Measurements from ENCODE around the gene GTF2A2. TPM values are rescaled to one million over a fixed set of nuclear protein-coding genes. Genes with fewer than 3 reads are reported as not detected.

The GTF2A2 gene
- total RNA-seq, 4 donors from 2014 or later = 13.1 to 49.8 (median 22.9) TPM

- H3K4me1 ChIP-seq = no peaks in the 10 kb centered on the region
- H3K4me3 ChIP-seq = no peak overlapping the region
- H3K27ac ChIP-seq = no peak overlapping the region
- H3K27me3 ChIP-seq = no peaks in the 10 kb centered on the region
- no peak for DNase-seq (ENCODE audit: low spot score in 2 of 2)
- TF ChIP-seq EP300 (IDR thresholded peaks at IDR 0.05) (no peak), POLR2A (IDR thresholded peaks at IDR 0.05) (no peak)
- TF ChIP-seq, protein P1, sequence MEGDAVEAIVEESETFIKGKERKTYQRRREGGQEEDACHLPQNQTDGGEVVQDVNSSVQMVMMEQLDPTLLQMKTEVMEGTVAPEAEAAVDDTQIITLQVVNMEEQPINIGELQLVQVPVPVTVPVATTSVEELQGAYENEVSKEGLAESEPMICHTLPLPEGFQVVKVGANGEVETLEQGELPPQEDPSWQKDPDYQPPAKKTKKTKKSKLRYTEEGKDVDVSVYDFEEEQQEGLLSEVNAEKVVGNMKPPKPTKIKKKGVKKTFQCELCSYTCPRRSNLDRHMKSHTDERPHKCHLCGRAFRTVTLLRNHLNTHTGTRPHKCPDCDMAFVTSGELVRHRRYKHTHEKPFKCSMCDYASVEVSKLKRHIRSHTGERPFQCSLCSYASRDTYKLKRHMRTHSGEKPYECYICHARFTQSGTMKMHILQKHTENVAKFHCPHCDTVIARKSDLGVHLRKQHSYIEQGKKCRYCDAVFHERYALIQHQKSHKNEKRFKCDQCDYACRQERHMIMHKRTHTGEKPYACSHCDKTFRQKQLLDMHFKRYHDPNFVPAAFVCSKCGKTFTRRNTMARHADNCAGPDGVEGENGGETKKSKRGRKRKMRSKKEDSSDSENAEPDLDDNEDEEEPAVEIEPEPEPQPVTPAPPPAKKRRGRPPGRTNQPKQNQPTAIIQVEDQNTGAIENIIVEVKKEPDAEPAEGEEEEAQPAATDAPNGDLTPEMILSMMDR (IDR thresholded peaks at IDR 0.05) = no peak
- peaks cover 0 to 8% (median 0%) of the 10 kb centered on the region in 4 donors for H3K9me3 ChIP-seq
- H3K36me3 ChIP-seq = no peaks in the 10 kb centered on the region
Measured at GRCh38 chr15:59596640-59597039, 60.7 kb downstream of the GTF2A2 start.

- H3K4me1 ChIP-seq = no peaks in the 10 kb centered on the region
- no peaks in the 10 kb centered on the region for H3K36me3 ChIP-seq
- no peaks in the 10 kb centered on the region for H3K27me3 ChIP-seq
- no peak for DNase-seq (ENCODE audit: low spot score in 2 of 2)
- H3K9me3 ChIP-seq = no peaks in the 10 kb centered on the region
- 71 to 79% methylated on average over 7 of the region's 7 CpGs for WGBS, 2 donors
- no peak for TF ChIP-seq EP300 (IDR thresholded peaks at IDR 0.05)
- H3K27ac ChIP-seq = peak overlapping the region in 1 of 4 donors; percentile 51
- no peak overlapping the region for H3K4me3 ChIP-seq
Measured at GRCh38 chr15:59595434-59595915, 61.8 kb downstream of the GTF2A2 start.

- Histone ChIP-seq H3K4me3 (no peak overlapping the region), H3K9me3 (no peaks in the 10 kb centered on the region), H3K36me3 (no peaks in the 10 kb centered on the region), H3K4me1 (no peaks in the 10 kb centered on the region), H3K27ac (peak overlapping the region in 1 of 4 donors; percentile 51), H3K27me3 (no peaks in the 10 kb centered on the region)
- 86 to 91% methylated on average over 2 of the region's 2 CpGs for WGBS, 2 donors
- DNase-seq (ENCODE audit: low spot score in 2 of 2) = no peak
- TF ChIP-seq POLR2A (IDR thresholded peaks at IDR 0.05) (no peak), EP300 (IDR thresholded peaks at IDR 0.05) (no peak)
- TF ChIP-seq, protein P1 (IDR thresholded peaks at IDR 0.05) = no peak
Measured at GRCh38 chr15:59594991-59595390, 62.3 kb downstream of the GTF2A2 start.

- TF ChIP-seq EP300 (IDR thresholded peaks at IDR 0.05) (no peak), POLR2A (IDR thresholded peaks at IDR 0.05) (no peak)
- TF ChIP-seq, protein P1 (IDR thresholded peaks at IDR 0.05) = no peak
- 45 to 53% methylated on average over 3 of the region's 3 CpGs for WGBS, 2 donors
Measured at GRCh38 chr15:59594493-59594942, 62.8 kb downstream of the GTF2A2 start.

DNA sequence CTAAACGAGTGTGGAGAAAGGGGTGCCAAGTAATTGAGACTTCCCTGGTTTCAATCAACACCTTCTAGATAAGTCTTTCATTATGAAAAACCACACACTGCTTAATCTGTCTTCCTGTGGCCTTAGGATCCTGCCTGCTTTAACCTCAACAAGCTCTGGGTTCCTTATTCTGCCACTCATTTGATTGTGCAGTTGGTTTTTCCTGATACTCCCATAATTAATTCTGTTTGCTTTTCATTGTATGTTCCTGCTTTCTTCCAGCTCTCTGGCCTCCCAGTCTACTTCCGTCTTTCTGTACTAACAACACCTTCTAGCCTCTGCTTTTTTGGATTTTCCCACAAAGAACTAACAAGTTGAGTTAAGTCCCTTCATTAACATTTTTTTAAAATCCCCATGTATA is 66.0 kb downstream of the GTF2A2 start:
- no peaks in the 10 kb centered on the region for H3K27me3 ChIP-seq
- no peaks in the 10 kb centered on the region for H3K9me3 ChIP-seq
- DNase-seq (ENCODE audit: low spot score in 2 of 2) = no peak
- H3K27ac ChIP-seq = no peak overlapping the region
- H3K4me1 ChIP-seq = no peaks in the 10 kb centered on the region
- WGBS, 2 donors = 39 to 49% methylated on average over 2 of the region's 2 CpGs
- TF ChIP-seq EP300 (IDR thresholded peaks at IDR 0.05) (no peak), POLR2A (IDR thresholded peaks at IDR 0.05) (no peak)
- TF ChIP-seq, protein P1 (IDR thresholded peaks at IDR 0.05) = no peak
- H3K36me3 ChIP-seq = no peaks in the 10 kb centered on the region
- H3K4me3 ChIP-seq = no peak overlapping the region

More at GRCh38 chr15:59594493-59594942, 62.8 kb downstream of the GTF2A2 start:
- Histone ChIP-seq H3K36me3 (no peaks in the 10 kb centered on the region), H3K27me3 (no peaks in the 10 kb centered on the region), H3K27ac (peak overlapping the region in 1 of 4 donors; percentile 51), H3K9me3 (no peaks in the 10 kb centered on the region), H3K4me3 (no peak overlapping the region), H3K4me1 (no peaks in the 10 kb centered on the region)
- no peak for DNase-seq (ENCODE audit: low spot score in 2 of 2)

GRCh38 chr15:59590027-59590426 is 67.3 kb downstream of the GTF2A2 start:
- Histone ChIP-seq H3K9me3 (no peaks in the 10 kb centered on the region), H3K4me1 (no peaks in the 10 kb centered on the region), H3K27me3 (no peaks in the 10 kb centered on the region), H3K36me3 (no peaks in the 10 kb centered on the region), H3K27ac (no peak overlapping the region), H3K4me3 (no peak overlapping the region)
- no peak for TF ChIP-seq POLR2A (IDR thresholded peaks at IDR 0.05)
- no peak for TF ChIP-seq EP300 (IDR thresholded peaks at IDR 0.05)
- TF ChIP-seq, protein P1 (IDR thresholded peaks at IDR 0.05) = no peak
- DNase-seq (ENCODE audit: low spot score in 2 of 2) = no peak
- WGBS, 2 donors = 83% methylated on average over 7 of the region's 7 CpGs

All from tibial nerve (tissue), 4 donors.